HepG2 (cell line): ENCODE data around the gene POU3F4. TPM values are rescaled to one million over a fixed set of nuclear protein-coding genes. Genes with fewer than 3 reads are reported as not detected.

ENCODE experiments used
- ATAC-seq: fragments of 200-7000 bp; cut with Tn5 transposase; 3 replicates; pipeline ENCODE4 v1.9.1; 2020; ENCODE audit warnings: mild to moderate bottlenecking, moderate library complexity
- BruUV-seq: library from RNA; stranded (reverse); fragments of 400-500 nt; replicated peaks from 2 replicates; lab custom pipeline; 2021; lab: Mats Ljungman, UMichigan
- CTCF ChIA-PET: fragments of 300-600 bp; formaldehyde crosslinking; extraction: SDS; loops from one replicate; lab custom pipeline; 2021; ENCODE audit warnings: low total read pairs, inconsistent platforms, low intra/inter-chr PET ratio; lab: Yijun Ruan, JAX
- POLR2A ChIA-PET: fragments of 350-600 bp; sonication (Branson Sonifier 250); formaldehyde crosslinking; loops from one replicate; lab custom pipeline; 2020; ENCODE audit warnings: antibody characterized with exemption, inconsistent platforms; lab: Yijun Ruan, JAX
- DNase-seq: peaks from one replicate; pipeline ENCODE4 v3.0.0-alpha.2; 2015; ENCODE audit warnings: low spot score
- FAIRE-seq: peaks from 3 replicates; lab custom pipeline; 2011; peaks lifted over from hg19 to GRCh38; lab: Jason Lieb, UNC
- H2AFZ ChIP-seq: one replicate; pipeline ENCODE4 v1.6.1; 2011; ENCODE audit warnings: low read length, inconsistent platforms
- H3K27ac ChIP-seq: fragments of 300-600 bp; 3 replicates; pipeline ENCODE4 v1.8.0; 2011; ENCODE audit warnings: mixed run types, mild to moderate bottlenecking, mixed read lengths, low read length, inconsistent platforms; ENCODE audit not compliant: insufficient read depth; ENCODE audit errors: extremely low read length
- H3K27me3 ChIP-seq, 2 experiments: fragments of 200-600 bp in 1 of 2; 2 replicates in 1 of 2; 3 replicates in 1 of 2; pipeline versions ENCODE4 v1.6.0 to v1.8.0; 2011; ENCODE audit warnings: low read length in 2 of 2, mild to moderate bottlenecking in 2 of 2, moderate library complexity in 2 of 2, inconsistent platforms in 1 of 2; ENCODE audit not compliant: insufficient read depth in 2 of 2, control insufficient read depth in 1 of 2
- H3K36me3 ChIP-seq, 2 experiments: fragments of 200-600 bp in 1 of 2; replicated peaks in 1 of 2; 2 replicates in 1 of 2; 3 replicates in 1 of 2; pipeline versions ENCODE4 v1.5.1 to v1.8.0; 2011; ENCODE audit warnings: low read length in 2 of 2, inconsistent platforms in 1 of 2; ENCODE audit not compliant: insufficient read depth in 2 of 2, control insufficient read depth in 1 of 2
- H3K4me1 ChIP-seq: 2 replicates; pipeline ENCODE4 v1.5.1; 2012; ENCODE audit warnings: low read length, inconsistent platforms; ENCODE audit not compliant: insufficient read depth
- H3K4me2 ChIP-seq: 2 replicates; pipeline ENCODE4 v1.6.0; 2011; ENCODE audit warnings: low read depth, low read length, inconsistent platforms
- H3K4me3 ChIP-seq, 3 experiments: fragments of 200-600 bp in 1 of 3; sonication (generic), shearing (Covaris generic) in 1 of 3; replicated peaks in 1 of 3; 2 replicates each; pipeline ENCODE4 v1.5.1; 2011 to 2016; ENCODE audit warnings: low read length in 3 of 3, inconsistent platforms in 2 of 3, low read depth in 2 of 3, mild to moderate bottlenecking in 2 of 3, control low read depth in 1 of 3, mixed read lengths in 1 of 3; ENCODE audit not compliant: insufficient read depth in 1 of 3
- H3K79me2 ChIP-seq: one replicate; pipeline ENCODE4 v1.6.1; 2011; ENCODE audit warnings: low read length, inconsistent platforms; ENCODE audit not compliant: insufficient read depth
- H3K9ac ChIP-seq: 2 replicates; pipeline ENCODE4 v1.6.0; 2011; ENCODE audit warnings: mild to moderate bottlenecking, low read depth, low read length, inconsistent platforms; ENCODE audit not compliant: insufficient read depth
- H3K9me3 ChIP-seq: 2 replicates; pipeline ENCODE4 v1.5.1; 2012; ENCODE audit warnings: mild to moderate bottlenecking, low read length
- H4K20me1 ChIP-seq: 2 replicates; pipeline ENCODE4 v1.6.0; 2011; ENCODE audit warnings: inconsistent platforms, mild to moderate bottlenecking, low read length, moderate library complexity; ENCODE audit not compliant: insufficient read depth
- ARNT ChIP-seq: fragments of 450-650 bp; IDR thresholded peaks from 2 replicates; pipeline ENCODE4 v1.6.1; 2017
- ATF1 ChIP-seq: IDR thresholded peaks from 2 replicates; pipeline ENCODE4 v1.6.1; 2016; ENCODE audit warnings: mild to moderate bottlenecking, control low read depth
- CENPT ChIP-seq: sonication (generic); formaldehyde crosslinking; IDR thresholded peaks from 2 replicates; pipeline ENCODE4 v1.8.0; 2022; ENCODE audit warnings: low read depth, mild to moderate bottlenecking, moderate library complexity, missing genetic modification reagents
- MED8 ChIP-seq: sonication (generic); formaldehyde crosslinking; IDR thresholded peaks from 2 replicates; pipeline ENCODE4 v1.8.1; 2023; ENCODE audit warnings: mild to moderate bottlenecking, missing genetic modification reagents; ENCODE audit not compliant: insufficient replicate concordance
- TAF15 ChIP-seq: fragments of 200-400 bp; formaldehyde crosslinking; IDR thresholded peaks from one replicate; pipeline ENCODE4 v1.6.1; 2018; ENCODE audit warnings: mild to moderate bottlenecking, low read depth, low read length; ENCODE audit not compliant: poor library complexity, severe bottlenecking
- TEAD3 ChIP-seq: optimal IDR thresholded peaks from 2 replicates; pipeline ENCODE3; 2016; ENCODE audit warnings: borderline replicate concordance
- ZNF138 ChIP-seq: sonication (generic); formaldehyde crosslinking; IDR thresholded peaks from 2 replicates; pipeline ENCODE4 v1.5.0; 2020; ENCODE audit warnings: mild to moderate bottlenecking, low read depth, missing genetic modification reagents
- ZNF747 ChIP-seq: sonication (generic); formaldehyde crosslinking; IDR thresholded peaks from 2 replicates; pipeline ENCODE4 v1.8.1; 2023; ENCODE audit warnings: missing genetic modification reagents, mild to moderate bottlenecking, borderline replicate concordance
- WGBS: methylation state at CpG from one replicate; pipeline ENCODE4 v1.1.6; 2017; ENCODE audit warnings: low lambda C conversion rate; 5-methylcytosine and 5-hydroxymethylcytosine counted together
- in situ Hi-C: cut with HindIII; loops from 2 replicates; pipeline ENCODE4 v1.10.0; 2017; ENCODE audit warnings: low pct_unique_long_range_greater_than_20kb; ENCODE audit not compliant: extremely low pct_ligation_motif_present
- intact Hi-C: fragments of 100-400 bp; cut with micrococcal nuclease; formaldehyde crosslinking; loops from one replicate; pipeline ENCODE4 v1.10.0; 2022; ENCODE audit not compliant: unreplicated experiment
- polyA plus RNA-seq, 8 experiments: library from polyadenylated mRNA; depleted of rRNA in 3 of 8; stranded (reverse) in 7 of 8; unstranded in 1 of 8; fragments of >200 nt; fragmentation: Illumina TruSeq in 4 of 8; extraction: Trizol in 4 of 8; gene quantifications; 2 replicates each; pipeline versions ENCODE4 v1.2.1 to v1.2.3, GENCODE V29; 2011 to 2016; ENCODE audit warnings: low read depth in 4 of 8, missing spikeins in 1 of 8, mixed read lengths in 1 of 8; ENCODE audit not compliant: insufficient read depth in 1 of 8
- total RNA-seq, 5 experiments: library from RNA; depleted of rRNA; stranded (reverse); fragments of >200 nt; fragmentation: Illumina TruSeq; extraction: Trizol; gene quantifications; 2 replicates each; pipeline ENCODE4 v1.2.3, GENCODE V29; 2016; ENCODE audit warnings: low read depth in 1 of 5
- TF ChIP-seq, protein P1 (sequence below), 2 experiments: sonication (generic) in 1 of 2; formaldehyde crosslinking in 1 of 2; IDR thresholded peaks; 2 replicates each; pipeline versions ENCODE4 v1.5.1 to v1.6.1; 2011 to 2020; ENCODE audit warnings: borderline replicate concordance in 1 of 2, low read depth in 1 of 2, low read length in 1 of 2, mild to moderate bottlenecking in 1 of 2, missing genetic modification reagents in 1 of 2, moderate library complexity in 1 of 2

POU3F4 gene
- total and polyA plus RNA-seq, 2 of the 13 experiments (the other 11 are each of a cell fraction or from before 2014, with no cell fraction given): not detected

GRCh38 chrX:83504721-83505479 is 3.2 kb upstream of the POU3F4 start:
- no peak overlapping the region for H3K9ac ChIP-seq
- no peaks in the 10 kb centered on the region for H3K4me1 ChIP-seq
- CTCF ChIA-PET: no interaction called here
- H4K20me1 ChIP-seq: no peaks in the 10 kb centered on the region
- TF ChIP-seq TAF15: no peak
- TF ChIP-seq TEAD3: no peak
- TF ChIP-seq ARNT: no peak
- TF ChIP-seq, protein P1, sequence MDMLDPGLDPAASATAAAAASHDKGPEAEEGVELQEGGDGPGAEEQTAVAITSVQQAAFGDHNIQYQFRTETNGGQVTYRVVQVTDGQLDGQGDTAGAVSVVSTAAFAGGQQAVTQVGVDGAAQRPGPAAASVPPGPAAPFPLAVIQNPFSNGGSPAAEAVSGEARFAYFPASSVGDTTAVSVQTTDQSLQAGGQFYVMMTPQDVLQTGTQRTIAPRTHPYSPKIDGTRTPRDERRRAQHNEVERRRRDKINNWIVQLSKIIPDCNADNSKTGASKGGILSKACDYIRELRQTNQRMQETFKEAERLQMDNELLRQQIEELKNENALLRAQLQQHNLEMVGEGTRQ (IDR thresholded peaks at IDR 0.05; ENCODE audit: low read depth, low read length): no peak
- TF ChIP-seq, protein P1 (CRISPR knock-in tag; IDR thresholded peaks at IDR 0.05; ENCODE audit: borderline replicate concordance): no peak
- TF ChIP-seq ZNF138 (CRISPR knock-in tag): no peak
- no peak for TF ChIP-seq CENPT
- no peak for TF ChIP-seq ATF1 (CRISPR knock-in tag)
- TF ChIP-seq ZNF747 (CRISPR knock-in tag): no peak
- TF ChIP-seq MED8 (CRISPR knock-in tag): no peak
- FAIRE-seq: no peak
- DNase-seq: no peak
- H3K9me3 ChIP-seq: no peaks in the 10 kb centered on the region
- in situ Hi-C loops: no loop called here
- no peak for ATAC-seq
- no peaks in the 10 kb centered on the region for H3K36me3 ChIP-seq
- intact Hi-C loops: no loop called here
- H2AFZ ChIP-seq: no peak overlapping the region
- 39% methylated on average over 7 of the region's 11 CpGs for WGBS
- H3K27me3 ChIP-seq: peaks cover 0 to 3% of the 10 kb centered on the region in 2 experiments; a peak in 1 of 5 replicates
- no peak overlapping the region for H3K27ac ChIP-seq
- H3K79me2 ChIP-seq: no peaks in the 10 kb centered on the region
- H3K4me2 ChIP-seq: no peak overlapping the region
- POLR2A ChIA-PET: no interaction called here
- H3K4me3 ChIP-seq: no peak overlapping the region
- BruUV-seq: no TSS peak
